ENCODE results near the gene TNNI2. TPM values are rescaled to one million over a fixed set of nuclear protein-coding genes. Genes with fewer than 3 reads are reported as not detected.

Gene TNNI2
- total RNA-seq, 2 experiments from 2014 or later: 2.5 to 14.3 TPM

- BruUV-seq (replicated peaks): no TSS peak
- Histone ChIP-seq H3K4me1 (ENCODE audit: insufficient read depth, low read length, poor library complexity, severe bottlenecking) (no peaks in the 10 kb centered on the region), H4K20me1 (ENCODE audit: insufficient read depth, low read length) (no peaks in the 10 kb centered on the region), H3K4me2 (ENCODE audit: low read length) (no peak overlapping the region), H3K9me3 (ENCODE audit: low read length) (no peaks in the 10 kb centered on the region), H2AFZ (ENCODE audit: low read length) (no peak overlapping the region), H3K36me3 (ENCODE audit: insufficient read depth, low read length) (peaks cover 27% of the 10 kb centered on the region), H3K4me3 (ENCODE audit: low read depth, low read length, poor library complexity, severe bottlenecking) (no peak overlapping the region), H3K9me2 (ENCODE audit: insufficient read depth, low read length) (no peaks in the 10 kb centered on the region), H3K27ac (ENCODE audit: low read depth, low read length, poor library complexity, severe bottlenecking) (no peak overlapping the region), H3K79me2 (ENCODE audit: insufficient read depth, low read depth, low read length) (no peaks in the 10 kb centered on the region)
- DNase-seq (ENCODE audit: low spot score): no peak
- no peak for TF ChIP-seq EZH2phosphoT487 (IDR thresholded peaks at IDR 0.05; ENCODE audit: borderline replicate concordance, low read depth, low read length)
- TF ChIP-seq CTCF (conservative IDR thresholded peaks at IDR 0.05; ENCODE audit: low read length): no peak
- ChIA-PET POLR2A (no interaction called here), CTCF (ENCODE audit: unreplicated experiment) (no interaction called here)
- intact Hi-C loops (cut with micrococcal nuclease; ENCODE audit: unreplicated experiment): loop anchor here (10.0 kb wide), 1 partner anchor 55 kb away; the partner anchor contains the start of gene MRPL23
Measured at GRCh38 chr11:1889941-1890855, 51.4 kb downstream of the TNNI2 start.

Small RNA genes lying within 50 kb of the gene (microRNA-seq; reads per million reads assigned to microRNA genes)
- gene MIR4298 (ENCODE audit: borderline replicate concordance) (not detected), gene MIR7847 (ENCODE audit: borderline replicate concordance) (3.8 reads per million)

Small RNA genes lying within 50 kb of the gene (small RNA-seq; reads per million reads assigned to genes)
- gene AC051649.1: not detected
- gene MIR4298: not detected

Other genes with a start within 250 kb of the TNNI2 start
- not detected in 2 replicates for gene KRTAP5-2, start 240.7 kb upstream of the TNNI2 start, total RNA-seq (2014; rRNA removed; shearing (Covaris generic))
- gene KRTAP5-2, start 240.7 kb upstream of the TNNI2 start, total RNA-seq (2022): not detected in 2 replicates
- gene KRTAP5-3, start 230.5 kb upstream of the TNNI2 start, total RNA-seq (2014; rRNA removed; shearing (Covaris generic)): not detected in 2 replicates
- not detected in 2 replicates for gene KRTAP5-3, start 230.5 kb upstream of the TNNI2 start, total RNA-seq (2022)
- gene KRTAP5-4, start 216.8 kb upstream of the TNNI2 start, total RNA-seq (2014; rRNA removed; shearing (Covaris generic)): not detected in 2 replicates
- not detected in 2 replicates for gene KRTAP5-4, start 216.8 kb upstream of the TNNI2 start, total RNA-seq (2022)
- not detected in 2 replicates for gene KRTAP5-5, start 209.2 kb upstream of the TNNI2 start, total RNA-seq (2014; rRNA removed; shearing (Covaris generic))
- gene KRTAP5-5, start 209.2 kb upstream of the TNNI2 start, total RNA-seq (2022): not detected in 2 replicates
- gene KRTAP5-6, start 141.8 kb upstream of the TNNI2 start, total RNA-seq (2014; rRNA removed; shearing (Covaris generic)): not detected in 2 replicates
- gene KRTAP5-6, start 141.8 kb upstream of the TNNI2 start, total RNA-seq (2022): not detected in 2 replicates
- gene IFITM10, start 88.4 kb upstream of the TNNI2 start, total RNA-seq (2014; rRNA removed; shearing (Covaris generic)): 0.05 and 0.38 TPM in 2 replicates
- 0.30 and 1.2 TPM in 2 replicates for gene IFITM10, start 88.4 kb upstream of the TNNI2 start, total RNA-seq (2022)
- gene CTSD, start 75.1 kb upstream of the TNNI2 start, total RNA-seq (2014; rRNA removed; shearing (Covaris generic)): 27.7 and 31.7 TPM in 2 replicates
- gene CTSD, start 75.1 kb upstream of the TNNI2 start, total RNA-seq (2022): 35.5 and 44.1 TPM in 2 replicates
- gene SYT8, start 4.0 kb upstream of the TNNI2 start, total RNA-seq (2014; rRNA removed; shearing (Covaris generic)): not detected in 2 replicates
- gene SYT8, start 4.0 kb upstream of the TNNI2 start, total RNA-seq (2022): not detected in 2 replicates
- 195 and 232 TPM in 2 replicates for gene LSP1, start 14.1 kb downstream of the TNNI2 start, total RNA-seq (2014; rRNA removed; shearing (Covaris generic))
- gene LSP1, start 14.1 kb downstream of the TNNI2 start, total RNA-seq (2022): 225 and 303 TPM in 2 replicates
- not detected in 2 replicates for gene PRR33, start 52.9 kb downstream of the TNNI2 start, total RNA-seq (2014; rRNA removed; shearing (Covaris generic))
- gene PRR33, start 52.9 kb downstream of the TNNI2 start, total RNA-seq (2022): not detected in 2 replicates
- 6.2 and 10.0 TPM in 2 replicates for gene TNNT3, start 80.7 kb downstream of the TNNI2 start, total RNA-seq (2014; rRNA removed; shearing (Covaris generic))
- 4.7 and 5.8 TPM in 2 replicates for gene TNNT3, start 80.7 kb downstream of the TNNI2 start, total RNA-seq (2022)
- gene MRPL23, start 108.4 kb downstream of the TNNI2 start, total RNA-seq (2014; rRNA removed; shearing (Covaris generic)): 149 and 199 TPM in 2 replicates
- gene MRPL23, start 108.4 kb downstream of the TNNI2 start, total RNA-seq (2022): 107 and 131 TPM in 2 replicates
- gene H19, start 158.9 kb downstream of the TNNI2 start, total RNA-seq (2014; rRNA removed; shearing (Covaris generic)): not detected in 2 replicates
- gene H19, start 158.9 kb downstream of the TNNI2 start, total RNA-seq (2022): not detected in 2 replicates

Data from OCI-LY7 (cell line).